Gastroesophageal sphincter (tissue), 3 donors: Measurements from ENCODE around the gene SPINDOC.

ENCODE experiments used
- CTCF ChIP-seq, 4 experiments: fragments of 200-600 bp in 2 of 4; fragments of 450-650 bp in 2 of 4; sonication (generic) in 1 of 4; IDR thresholded peaks; one replicate each; pipeline ENCODE4 v1.5.1; 2017 to 2019; ENCODE audit warnings: antibody characterized with exemption in 4 of 4, mild to moderate bottlenecking in 2 of 4, moderate library complexity in 2 of 4
- POLR2A ChIP-seq, 2 donors: fragments of 450-650 bp; IDR thresholded peaks; one replicate each; pipeline ENCODE4 v1.6.1; 2017; ENCODE audit warnings: antibody characterized with exemption in 2 of 2, mild to moderate bottlenecking in 2 of 2, moderate library complexity in 1 of 2
- POLR2AphosphoS5 ChIP-seq: sonication (generic); formaldehyde crosslinking; IDR thresholded peaks from one replicate; pipeline ENCODE4 v1.6.1; 2017; ENCODE audit warnings: antibody characterized with exemption

GRCh38 chr11:63849691-63850090 is 36.4 kb downstream of the SPINDOC start:
- no peak for TF ChIP-seq POLR2A (IDR thresholded peaks at IDR 0.05)
- TF ChIP-seq CTCF (IDR thresholded peaks at IDR 0.05) = no peak
- TF ChIP-seq POLR2AphosphoS5 = no peak
